CD4-positive, alpha-beta T cell (primary cell): ENCODE data around the gene TBC1D22A. TPM values are rescaled to one million over a fixed set of nuclear protein-coding genes. Genes with fewer than 3 reads are reported as not detected.

ENCODE experiments used
- ATAC-seq: fragments of 200-7000 bp; cut with Tn5 transposase; one replicate; pipeline ENCODE4 v1.10.0; 2022; ENCODE audit warnings: mild to moderate bottlenecking; ENCODE audit not compliant: poor library complexity
- CTCF ChIA-PET: fragments of 350-600 bp; sonication (Branson Sonifier 250); formaldehyde crosslinking; loops from one replicate; lab custom pipeline; 2021; ENCODE audit warnings: antibody characterized with exemption, inconsistent platforms; lab: Charles Lee
- POLR2A ChIA-PET: fragments of 350-600 bp; sonication (Branson Sonifier 250); formaldehyde crosslinking; loops from one replicate; lab custom pipeline; 2021; ENCODE audit warnings: antibody characterized with exemption, inconsistent platforms; lab: Charles Lee
- DNase-seq, 14 experiments: peaks; one replicate each; pipeline ENCODE4 v3.0.0-alpha.2; 2013 to 2020; ENCODE audit warnings: mixed read lengths in 2 of 14
- H3K27ac ChIP-seq, 2 donors: one replicate each; pipeline versions ENCODE4 v1.5.1 to v1.7.0; 2013; ENCODE audit warnings: low read length in 2 of 2, low read depth in 1 of 2, mild to moderate bottlenecking in 1 of 2
- H3K27me3 ChIP-seq, 2 experiments: 1 replicate in 1 of 2; 2 replicates in 1 of 2; pipeline versions ENCODE4 v1.6.1 to v1.7.0; 2013; ENCODE audit warnings: low read length in 2 of 2, control low read depth in 1 of 2, mild to moderate bottlenecking in 1 of 2, moderate library complexity in 1 of 2; ENCODE audit not compliant: insufficient read depth in 2 of 2, control insufficient read depth in 1 of 2
- H3K36me3 ChIP-seq: one replicate; pipeline ENCODE4 v1.6.1; 2013; ENCODE audit warnings: low read length, control low read depth; ENCODE audit not compliant: insufficient read depth
- H3K4me1 ChIP-seq: one replicate; pipeline ENCODE4 v1.6.1; 2013; ENCODE audit warnings: low read length, control low read depth; ENCODE audit not compliant: insufficient read depth
- H3K4me3 ChIP-seq: one replicate; pipeline ENCODE4 v1.5.1; 2013; ENCODE audit warnings: mild to moderate bottlenecking, low read length, moderate library complexity
- H3K9me3 ChIP-seq, 2 experiments: 1 replicate in 1 of 2; 2 replicates in 1 of 2; pipeline versions ENCODE4 v1.6.1 to v1.7.0; 2013; ENCODE audit warnings: low read length in 2 of 2, mild to moderate bottlenecking in 2 of 2, control low read depth in 1 of 2, moderate library complexity in 1 of 2; ENCODE audit not compliant: control insufficient read depth in 1 of 2, insufficient read depth in 1 of 2
- H3K27ac Mint-ChIP-seq: one replicate; pipeline ENCODE4 v1.8.0; 2020; ENCODE audit warnings: mixed read lengths
- H3K27me3 Mint-ChIP-seq: one replicate; pipeline ENCODE4 v1.8.0; 2021; ENCODE audit warnings: mixed read lengths
- H3K36me3 Mint-ChIP-seq: one replicate; pipeline ENCODE4 v1.8.0; 2021; ENCODE audit warnings: low read depth, mixed read lengths
- H3K4me1 Mint-ChIP-seq: one replicate; pipeline ENCODE4 v1.8.0; 2021; ENCODE audit warnings: low read depth, mixed read lengths
- H3K4me3 Mint-ChIP-seq: one replicate; pipeline ENCODE4 v1.8.0; 2020; ENCODE audit warnings: mild to moderate bottlenecking, mixed read lengths
- H3K9me3 Mint-ChIP-seq: one replicate; pipeline ENCODE4 v1.8.0; 2020; ENCODE audit warnings: mixed read lengths
- intact Hi-C, 2 experiments: fragments of 100-400 bp; cut with DNase I in 1 of 2; cut with micrococcal nuclease in 1 of 2; formaldehyde crosslinking; loops; one replicate each; pipeline versions ENCODE4 v1.15.1 to v1.9.0; 2023 to 2025; cut with DNase I, micrococcal nuclease
- total RNA-seq, 174 experiments: library from RNA in 2 of 174; stranded (reverse) in 2 of 174; gene quantifications; one replicate each; pipeline ENCODE4 v1.2.3 and lab custom pipeline; 2021 to 2026
- TF ChIP-seq, protein P1 (sequence below): fragments of 200-600 bp; IDR thresholded peaks from one replicate; pipeline ENCODE4 v1.8.0; 2022; ENCODE audit warnings: antibody characterized with exemption, mild to moderate bottlenecking

Gene TBC1D22A
- total RNA-seq, 2 experiments from 2014 or later = 27.1 to 31.7 TPM

DNA sequence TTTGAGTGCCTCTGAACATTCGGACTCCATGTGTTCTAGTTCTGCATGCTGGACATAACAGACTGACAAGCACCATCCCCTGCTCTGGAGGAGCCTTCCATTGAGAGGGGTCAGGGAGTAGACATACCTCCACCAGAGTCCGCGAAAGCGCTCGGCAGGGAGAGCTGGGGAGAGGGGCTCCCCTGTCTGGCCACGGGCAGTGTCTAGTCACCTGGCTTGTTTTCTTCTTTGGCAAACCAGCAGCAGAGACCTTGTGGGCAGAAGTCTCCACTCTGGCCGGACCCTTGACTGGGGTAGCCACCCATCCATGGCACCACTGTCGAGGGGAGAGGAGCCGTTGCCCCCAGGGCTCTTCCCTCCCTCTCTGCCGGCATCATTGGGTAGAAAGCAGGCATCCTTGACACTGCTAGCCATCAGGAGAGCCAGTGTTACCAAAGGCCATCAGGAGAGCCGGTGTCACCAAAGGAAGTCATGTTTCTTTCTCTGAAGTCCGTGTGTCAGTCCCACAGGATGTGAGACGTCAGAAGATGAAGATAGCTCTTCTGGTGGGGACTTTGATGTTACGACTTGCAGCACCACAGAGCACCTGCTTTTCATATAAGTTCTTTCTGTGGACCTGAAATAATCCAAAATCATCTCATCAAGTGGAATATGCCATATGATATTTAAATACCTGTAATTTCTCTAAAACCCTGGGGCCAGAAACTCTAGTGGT lies 305.6 kb downstream of the TBC1D22A start:
- DNase-seq (peak in 1 of 14 experiments; percentile 18), ATAC-seq (peak; percentile 46)
- TF ChIP-seq, protein P1, sequence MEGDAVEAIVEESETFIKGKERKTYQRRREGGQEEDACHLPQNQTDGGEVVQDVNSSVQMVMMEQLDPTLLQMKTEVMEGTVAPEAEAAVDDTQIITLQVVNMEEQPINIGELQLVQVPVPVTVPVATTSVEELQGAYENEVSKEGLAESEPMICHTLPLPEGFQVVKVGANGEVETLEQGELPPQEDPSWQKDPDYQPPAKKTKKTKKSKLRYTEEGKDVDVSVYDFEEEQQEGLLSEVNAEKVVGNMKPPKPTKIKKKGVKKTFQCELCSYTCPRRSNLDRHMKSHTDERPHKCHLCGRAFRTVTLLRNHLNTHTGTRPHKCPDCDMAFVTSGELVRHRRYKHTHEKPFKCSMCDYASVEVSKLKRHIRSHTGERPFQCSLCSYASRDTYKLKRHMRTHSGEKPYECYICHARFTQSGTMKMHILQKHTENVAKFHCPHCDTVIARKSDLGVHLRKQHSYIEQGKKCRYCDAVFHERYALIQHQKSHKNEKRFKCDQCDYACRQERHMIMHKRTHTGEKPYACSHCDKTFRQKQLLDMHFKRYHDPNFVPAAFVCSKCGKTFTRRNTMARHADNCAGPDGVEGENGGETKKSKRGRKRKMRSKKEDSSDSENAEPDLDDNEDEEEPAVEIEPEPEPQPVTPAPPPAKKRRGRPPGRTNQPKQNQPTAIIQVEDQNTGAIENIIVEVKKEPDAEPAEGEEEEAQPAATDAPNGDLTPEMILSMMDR = no peak
- peaks cover 3% of the 10 kb centered on the region for H3K36me3 ChIP-seq
- H3K27ac ChIP-seq = no peak overlapping the region
- H3K27me3 ChIP-seq = no peaks in the 10 kb centered on the region
- ChIA-PET POLR2A (no interaction called here), CTCF (no interaction called here)
- H3K4me3 Mint-ChIP-seq = no peak overlapping the region
- no peaks in the 10 kb centered on the region for H3K9me3 Mint-ChIP-seq
- H3K9me3 ChIP-seq = peaks cover 0 to 10% of the 10 kb centered on the region in 2 experiments
- intact Hi-C loops = no loop called here
- H3K4me1 Mint-ChIP-seq = peaks cover 24% of the 10 kb centered on the region
- H3K36me3 Mint-ChIP-seq = peaks cover 21% of the 10 kb centered on the region
- no peak overlapping the region for H3K27ac Mint-ChIP-seq
- H3K27me3 Mint-ChIP-seq = no peaks in the 10 kb centered on the region
- H3K4me3 ChIP-seq = no peak overlapping the region
- peaks cover 11% of the 10 kb centered on the region for H3K4me1 ChIP-seq

DNA sequence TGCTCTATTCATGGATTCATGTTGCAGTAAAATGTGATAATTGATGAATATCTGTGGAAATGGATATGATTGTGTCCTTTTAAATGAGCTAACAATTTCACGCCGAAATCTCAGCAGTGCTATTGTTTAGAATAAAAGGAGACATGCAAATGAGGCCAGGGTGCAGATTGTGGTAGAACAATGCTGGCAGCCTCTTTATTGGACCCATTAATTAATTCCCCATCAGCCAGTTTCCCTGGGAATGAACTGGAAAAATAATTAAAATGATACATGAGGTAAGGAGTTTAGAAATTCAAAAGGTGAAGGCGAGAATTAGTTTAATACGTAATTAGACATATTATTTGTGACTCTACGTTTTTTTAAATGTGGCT lies 306.2 kb downstream of the TBC1D22A start:
- TF ChIP-seq, protein P1 = no peak
- Mint-ChIP-seq H3K27ac (no peak overlapping the region), H3K36me3 (peaks cover 25% of the 10 kb centered on the region), H3K4me1 (peaks cover 24% of the 10 kb centered on the region), H3K9me3 (no peaks in the 10 kb centered on the region), H3K4me3 (no peak overlapping the region), H3K27me3 (no peaks in the 10 kb centered on the region)
- Histone ChIP-seq H3K36me3 (peaks cover 3% of the 10 kb centered on the region), H3K9me3 (peaks cover 0 to 15% of the 10 kb centered on the region in 2 experiments), H3K27ac (no peak overlapping the region), H3K4me1 (peaks cover 11% of the 10 kb centered on the region), H3K4me3 (no peak overlapping the region), H3K27me3 (no peaks in the 10 kb centered on the region)
- CTCF ChIA-PET = no interaction called here
- intact Hi-C loops = no loop called here
- DNase-seq (no peak), ATAC-seq (no peak)
- POLR2A ChIA-PET = no interaction called here

DNA sequence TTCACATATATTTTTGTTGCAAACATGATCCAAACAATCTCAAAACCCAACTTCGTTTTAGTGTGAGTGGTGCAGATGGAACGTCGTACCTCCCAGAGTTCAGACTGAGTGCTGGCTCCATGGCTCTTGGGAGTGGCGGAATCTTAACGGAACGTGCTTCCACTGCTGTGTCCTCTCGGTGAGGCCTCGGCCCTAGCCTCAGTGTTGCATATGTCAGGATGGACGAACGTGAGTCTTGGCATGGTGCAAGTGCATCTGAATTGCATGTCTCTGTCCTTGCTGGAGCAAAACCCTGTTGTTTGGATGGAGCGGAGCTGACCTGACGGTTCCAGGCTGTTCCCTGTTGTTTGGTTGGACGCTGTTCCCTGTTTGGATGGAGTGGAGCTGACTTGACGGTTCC lies 306.8 kb downstream of the TBC1D22A start:
- ChIA-PET POLR2A (no interaction called here), CTCF (no interaction called here)
- TF ChIP-seq, protein P1 = no peak
- peaks cover 2% of the 10 kb centered on the region for H3K9me3 Mint-ChIP-seq
- Histone ChIP-seq H3K27me3 (no peaks in the 10 kb centered on the region), H3K4me1 (peaks cover 11% of the 10 kb centered on the region), H3K27ac (no peak overlapping the region), H3K36me3 (peaks cover 3% of the 10 kb centered on the region), H3K4me3 (no peak overlapping the region), H3K9me3 (peaks cover 0 to 21% of the 10 kb centered on the region in 2 experiments)
- no peaks in the 10 kb centered on the region for H3K27me3 Mint-ChIP-seq
- DNase-seq = no peak
- intact Hi-C loops = no loop called here
- ATAC-seq = no peak
- no peak overlapping the region for H3K4me3 Mint-ChIP-seq
- H3K4me1 Mint-ChIP-seq = peaks cover 24% of the 10 kb centered on the region
- H3K27ac Mint-ChIP-seq = no peak overlapping the region
- H3K36me3 Mint-ChIP-seq = peaks cover 25% of the 10 kb centered on the region
